Epidermal melanocyte (primary cell): ENCODE data around the gene PDGFA.
A peak's percentile ranks its signal among the peaks of the same experiment; 100 is the strongest.

Experiments used
- DNase-seq: peaks from one replicate; pipeline ENCODE4 v3.0.0; 2011; ENCODE audit warnings: low spot score; ENCODE audit not compliant: insufficient read length

Gene PDGFA

GRCh38 chr7:505171-505570, 14.5 kb downstream of the PDGFA start:
- DNase-seq: no peak

GRCh38 chr7:504221-505111, 15.2 kb downstream of the PDGFA start:
- DNase-seq: no peak

GRCh38 chr7:503575-504111, 16.0 kb downstream of the PDGFA start:
- DNase-seq: no peak

- no peak for DNase-seq
These were observed 17.4 kb downstream of the PDGFA start for GRCh38 chr7:502296-502695.

GRCh38 chr7:501526-501925, 18.1 kb downstream of the PDGFA start:
- DNase-seq: no peak

- no peak for DNase-seq
These were observed 18.9 kb downstream of the PDGFA start for GRCh38 chr7:500521-501420.

- DNase-seq: no peak
These were observed 19.7 kb downstream of the PDGFA start for GRCh38 chr7:499853-500485.

GRCh38 chr7:498678-499641, 20.7 kb downstream of the PDGFA start:
- DNase-seq: no peak

GRCh38 chr7:497946-498655, 21.5 kb downstream of the PDGFA start:
- DNase-seq: no peak

- DNase-seq: no peak
These were observed 22.3 kb downstream of the PDGFA start for GRCh38 chr7:497346-497745.

- DNase-seq: no peak
These were observed 22.9 kb downstream of the PDGFA start for GRCh38 chr7:496528-497295.

GRCh38 chr7:495761-496321, 23.8 kb downstream of the PDGFA start:
- DNase-seq: no peak

- DNase-seq: no peak
These were observed 24.3 kb downstream of the PDGFA start for GRCh38 chr7:495326-495725.

- no peak for DNase-seq
These were observed 24.7 kb downstream of the PDGFA start for GRCh38 chr7:494906-495305.

GRCh38 chr7:494259-494687, 25.4 kb downstream of the PDGFA start:
- peak; percentile 48 for DNase-seq

- DNase-seq: no peak
These were observed 25.9 kb downstream of the PDGFA start for GRCh38 chr7:493661-494251.

GRCh38 chr7:492714-493065, 27.0 kb downstream of the PDGFA start:
- DNase-seq: no peak

- no peak for DNase-seq
These were observed 27.5 kb downstream of the PDGFA start for GRCh38 chr7:491958-492713.
